VCaP (cell line): ENCODE data around the gene NELFA.

Source experiments
- H3K27ac ChIP-seq: fragments of 450-650 bp; 2 replicates; pipeline ENCODE4 v1.5.1; 2017
- TF ChIP-seq, protein P1 (sequence below): fragments of 450-650 bp; conservative IDR thresholded peaks from 2 replicates; pipeline ENCODE4 v1.5.1; 2017; ENCODE audit warnings: mild to moderate bottlenecking, moderate library complexity

NELFA gene

GRCh38 chr4:2008921-2009650, at the start of gene NELFA:
Gene NELFA (minus strand): TSS chr4:2008974. CDS start chr4:2008959, 15 bp downstream.
- TF ChIP-seq, protein P1, sequence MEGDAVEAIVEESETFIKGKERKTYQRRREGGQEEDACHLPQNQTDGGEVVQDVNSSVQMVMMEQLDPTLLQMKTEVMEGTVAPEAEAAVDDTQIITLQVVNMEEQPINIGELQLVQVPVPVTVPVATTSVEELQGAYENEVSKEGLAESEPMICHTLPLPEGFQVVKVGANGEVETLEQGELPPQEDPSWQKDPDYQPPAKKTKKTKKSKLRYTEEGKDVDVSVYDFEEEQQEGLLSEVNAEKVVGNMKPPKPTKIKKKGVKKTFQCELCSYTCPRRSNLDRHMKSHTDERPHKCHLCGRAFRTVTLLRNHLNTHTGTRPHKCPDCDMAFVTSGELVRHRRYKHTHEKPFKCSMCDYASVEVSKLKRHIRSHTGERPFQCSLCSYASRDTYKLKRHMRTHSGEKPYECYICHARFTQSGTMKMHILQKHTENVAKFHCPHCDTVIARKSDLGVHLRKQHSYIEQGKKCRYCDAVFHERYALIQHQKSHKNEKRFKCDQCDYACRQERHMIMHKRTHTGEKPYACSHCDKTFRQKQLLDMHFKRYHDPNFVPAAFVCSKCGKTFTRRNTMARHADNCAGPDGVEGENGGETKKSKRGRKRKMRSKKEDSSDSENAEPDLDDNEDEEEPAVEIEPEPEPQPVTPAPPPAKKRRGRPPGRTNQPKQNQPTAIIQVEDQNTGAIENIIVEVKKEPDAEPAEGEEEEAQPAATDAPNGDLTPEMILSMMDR = no peak
- peak within 1 kb of the TSS; percentile 98 for H3K27ac ChIP-seq

GRCh38 chr4:2057382-2058065, 48.8 kb upstream of the NELFA start:
- TF ChIP-seq, protein P1 = no peak
- peak overlapping the region; percentile 80 for H3K27ac ChIP-seq

DNA sequence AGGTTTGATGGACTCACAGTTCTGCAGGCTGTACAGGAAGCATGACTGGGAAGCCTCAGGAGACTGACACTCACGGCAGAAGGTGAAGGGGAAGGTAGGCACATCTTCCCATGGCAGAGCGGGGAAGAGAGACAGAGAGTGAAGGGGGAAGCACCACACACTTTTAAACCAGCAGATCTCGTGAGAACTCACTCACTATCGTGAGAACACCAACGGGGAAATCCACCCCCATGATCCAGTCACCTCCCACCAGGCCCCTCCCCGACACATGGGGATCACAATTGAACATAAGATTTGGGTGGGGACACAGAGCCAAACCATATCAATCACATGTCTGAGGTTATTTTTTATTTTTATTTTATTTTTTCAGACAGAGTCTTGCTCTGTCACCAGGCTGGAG, 45.4 kb upstream of the NELFA start:
- TF ChIP-seq, protein P1 = no peak

GRCh38 chr4:2051086-2051485, 42.3 kb upstream of the NELFA start:
- TF ChIP-seq, protein P1 = no peak
- no peak overlapping the region for H3K27ac ChIP-seq

More for the DNA sequence above, 45.4 kb upstream of the NELFA start:
- no peak overlapping the region for H3K27ac ChIP-seq

GRCh38 chr4:2049811-2050210, 41.0 kb upstream of the NELFA start:
- TF ChIP-seq, protein P1 = no peak
- no peak overlapping the region for H3K27ac ChIP-seq

- TF ChIP-seq, protein P1 = no peak
- no peak overlapping the region for H3K27ac ChIP-seq
These were observed 40.6 kb upstream of the NELFA start for GRCh38 chr4:2049381-2049780.

- H3K27ac ChIP-seq = no peak overlapping the region
- TF ChIP-seq, protein P1 = no peak
These were observed 40.1 kb upstream of the NELFA start for GRCh38 chr4:2048831-2049230.
